Frontal cortex (tissue), 4 donors: ENCODE results near the gene KIF19. TPM values are rescaled to one million over a fixed set of nuclear protein-coding genes. Genes with fewer than 3 reads are reported as not detected.

Source experiments
- DNase-seq, 2 donors: peaks; one replicate each; pipeline ENCODE4 v3.0.0; 2012; ENCODE audit warnings: low spot score in 2 of 2
- FAIRE-seq: peaks from 2 replicates; lab custom pipeline; 2012; peaks lifted over from hg19 to GRCh38; lab: Jason Lieb, UNC
- total RNA-seq: library from RNA; depleted of rRNA; stranded (reverse); fragments of >200 nt; gene quantifications from one replicate; pipeline ENCODE4 v1.2.3, GENCODE V29; 2014
- donor health status: control.
- donor health status: control.
- donor health status: control.

KIF19 gene
- total RNA-seq, 1 donor from 2014 or later = not detected

DNA sequence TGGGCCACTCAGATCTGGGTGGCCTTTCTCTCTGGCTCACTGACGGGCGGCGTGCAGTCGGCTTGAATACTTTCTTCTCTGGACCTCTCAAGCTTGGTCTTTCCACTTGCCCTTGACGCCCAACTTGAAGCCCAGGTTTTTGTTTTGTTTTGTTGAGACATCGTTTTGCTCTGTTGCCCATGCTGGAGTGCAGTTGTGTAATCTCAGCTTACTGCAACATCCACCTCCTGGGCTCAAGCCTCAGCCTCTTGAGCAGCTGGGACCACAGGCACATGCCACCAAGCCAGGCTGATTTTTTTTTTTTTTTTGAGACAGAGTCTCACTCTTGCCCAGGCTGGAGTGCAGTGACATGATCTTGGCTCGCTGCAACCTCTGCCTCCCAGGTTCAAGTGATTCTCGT, 22.7 kb upstream of the KIF19 start:
- DNase-seq (no peak), FAIRE-seq (no peak)

DNA sequence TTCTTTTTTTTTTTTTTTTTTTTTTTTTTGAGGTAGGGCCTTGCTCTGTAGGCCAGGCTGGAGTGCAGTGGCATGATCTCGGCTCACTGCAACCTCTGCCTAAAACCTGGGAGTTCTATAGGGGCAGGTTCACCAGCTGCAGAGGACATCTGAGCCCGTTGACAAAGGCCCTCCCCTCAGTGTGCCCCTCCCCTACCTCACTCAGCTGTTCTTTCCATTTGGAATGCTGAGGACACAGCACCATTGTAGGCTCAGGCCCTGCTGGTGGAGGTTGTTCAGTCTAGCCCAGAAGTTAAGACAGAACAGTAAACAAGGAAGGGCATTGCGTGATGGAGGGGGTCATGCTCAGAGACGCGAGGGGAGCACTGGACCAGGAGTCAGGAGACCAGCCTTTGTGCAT, 21.8 kb upstream of the KIF19 start:
- FAIRE-seq (no peak), DNase-seq (no peak)

DNA sequence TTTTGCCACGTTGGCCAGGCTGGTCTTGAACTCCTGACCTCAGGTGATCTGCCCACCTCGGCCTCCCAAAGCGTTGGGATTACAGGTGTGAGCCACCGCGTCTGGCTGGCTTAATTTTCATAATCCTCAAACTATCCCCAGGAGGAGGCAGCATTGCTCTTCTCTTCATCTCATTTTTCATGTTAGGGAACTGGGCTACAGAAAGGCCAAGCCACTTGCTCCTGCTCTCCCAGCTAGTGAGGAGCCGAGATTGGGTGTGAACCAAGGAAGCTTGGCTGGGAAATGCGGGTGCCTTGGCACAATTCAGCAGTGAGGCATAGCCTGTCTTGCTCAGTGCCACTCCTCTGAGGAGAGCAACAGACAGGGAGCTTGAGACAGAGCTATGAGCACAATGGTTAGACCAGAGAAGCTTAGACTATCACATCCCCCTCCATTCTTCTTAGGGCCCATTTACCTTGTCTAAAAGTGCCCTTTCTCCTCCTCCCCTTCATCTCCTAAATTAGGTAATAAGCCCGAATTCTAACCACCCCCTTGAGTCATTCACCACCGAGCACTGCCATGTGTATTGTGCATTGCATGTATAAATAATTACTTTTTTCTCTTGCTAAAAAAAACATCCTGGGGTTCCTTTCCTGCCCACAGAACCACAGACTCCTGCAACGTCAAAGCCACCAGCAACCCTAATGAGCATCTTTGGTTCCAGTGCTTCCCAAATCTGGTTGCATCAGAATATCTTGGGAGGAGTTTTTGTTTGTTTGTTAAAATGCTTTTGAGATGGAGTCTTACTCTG, 20.0 kb upstream of the KIF19 start:
- DNase-seq (no peak), FAIRE-seq (no peak)

- no peak for FAIRE-seq
- DNase-seq = no peak
These were observed 17.8 kb upstream of the KIF19 start for GRCh38 chr17:74307984-74308773.

- FAIRE-seq (no peak), DNase-seq (no peak)
These were observed 16.1 kb upstream of the KIF19 start for GRCh38 chr17:74309902-74310301.

- no peak for FAIRE-seq
- DNase-seq = no peak
These were observed 11.1 kb upstream of the KIF19 start for GRCh38 chr17:74314877-74315276.

DNA sequence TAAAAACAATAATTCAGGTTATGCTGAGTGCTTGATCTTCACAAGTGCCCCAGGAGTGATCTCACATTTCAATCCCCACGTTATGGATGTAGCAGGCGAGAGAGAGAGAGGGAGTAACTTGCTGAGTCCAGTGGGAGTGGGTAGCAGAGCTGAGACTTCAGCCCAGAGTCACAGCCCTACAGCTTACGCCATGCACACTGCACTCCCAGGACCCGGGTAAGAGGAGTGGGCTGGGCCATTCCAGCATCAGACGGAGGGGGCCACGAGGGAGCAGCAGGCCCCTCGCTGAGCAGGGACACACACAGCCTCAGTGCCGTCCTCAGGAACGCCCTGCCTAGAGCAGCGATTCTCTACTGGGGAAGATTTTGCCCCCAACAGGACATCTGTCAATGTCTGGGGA, 9.8 kb upstream of the KIF19 start:
- DNase-seq = no peak

GRCh38 chr17:74317071-74317470, 9.0 kb upstream of the KIF19 start:
- no peak for DNase-seq
- no peak for FAIRE-seq

More for the DNA sequence above, 9.8 kb upstream of the KIF19 start:
- FAIRE-seq = no peak

DNA sequence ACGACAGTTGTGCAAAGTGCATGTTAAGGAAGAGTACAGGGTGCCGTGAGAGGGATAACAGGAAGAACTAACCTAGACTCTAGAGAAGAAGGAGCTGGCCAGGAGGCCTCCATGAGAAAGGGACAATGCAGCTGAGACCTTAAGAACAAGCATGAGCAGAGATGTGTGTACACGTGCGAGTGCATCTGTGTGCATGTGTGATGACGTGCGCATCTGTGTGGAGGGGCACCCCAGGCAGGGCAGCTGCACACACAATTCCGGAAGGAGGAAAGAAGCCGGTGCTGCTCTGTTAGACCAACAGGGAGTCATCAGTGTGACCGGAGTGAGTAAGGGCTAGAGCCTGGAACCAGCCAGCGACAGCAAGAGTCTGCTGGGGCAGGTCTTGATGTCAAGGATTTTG, 7.6 kb upstream of the KIF19 start:
- FAIRE-seq (no peak), DNase-seq (no peak)

- DNase-seq = no peak
- FAIRE-seq = no peak
These were observed 1.5 kb upstream of the KIF19 start for GRCh38 chr17:74324521-74324920.

GRCh38 chr17:74325376-74325742, 667 bp upstream of the KIF19 start:
- FAIRE-seq = no peak
- DNase-seq = peak in 1 of 2 donors; percentile 55

DNA sequence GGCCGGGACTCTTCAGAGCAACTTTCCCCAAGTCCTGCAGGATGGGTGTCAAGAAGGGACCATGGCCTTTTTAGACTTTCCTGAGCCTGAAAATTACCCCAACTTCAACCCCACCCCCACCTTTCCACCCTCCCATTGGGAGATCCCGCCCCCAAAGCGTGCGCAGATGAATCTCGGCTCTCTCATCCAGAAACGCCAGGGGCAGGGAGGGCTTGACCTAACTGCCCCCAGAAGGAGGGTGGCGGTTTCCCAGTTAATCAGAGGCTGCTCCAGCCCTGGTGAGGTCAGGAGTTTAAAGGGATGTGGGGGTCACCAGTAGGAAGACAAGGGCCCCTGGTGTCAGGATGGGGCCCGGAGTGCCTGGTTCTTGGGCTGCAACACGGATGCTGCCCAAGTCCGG, 480 bp downstream of the KIF19 start:
- FAIRE-seq = no peak
- no peak for DNase-seq

- DNase-seq (no peak), FAIRE-seq (no peak)
These were observed 2.5 kb downstream of the KIF19 start for GRCh38 chr17:74328487-74328886.

- DNase-seq (no peak), FAIRE-seq (no peak)
These were observed 3.4 kb downstream of the KIF19 start for GRCh38 chr17:74329378-74329777.

DNA sequence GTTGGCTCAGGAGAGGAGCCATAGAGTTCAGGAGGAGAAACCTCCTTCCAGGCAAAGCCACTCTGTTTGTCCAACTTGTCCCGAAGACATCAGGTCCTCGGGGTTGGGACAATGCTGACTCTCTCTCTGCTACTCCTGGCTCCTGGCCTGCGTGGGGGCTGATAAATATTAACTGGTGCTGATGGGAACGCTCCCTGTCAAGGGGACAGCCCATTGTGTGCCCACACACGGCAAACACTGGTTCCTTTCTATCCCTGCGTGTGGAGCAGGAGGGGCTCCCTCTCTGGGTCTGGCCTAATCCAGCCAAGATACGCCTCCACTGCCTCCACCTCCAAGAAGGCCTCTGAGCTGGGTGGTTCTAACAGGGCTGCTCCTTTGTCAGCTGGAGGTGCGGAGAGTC, 4.4 kb downstream of the KIF19 start:
- no peak for DNase-seq
- no peak for FAIRE-seq

GRCh38 chr17:74332017-74332650, 6.1 kb downstream of the KIF19 start:
- no peak for DNase-seq
- no peak for FAIRE-seq

GRCh38 chr17:74332763-74333283, 6.8 kb downstream of the KIF19 start:
- no peak for FAIRE-seq
- DNase-seq = no peak

DNA sequence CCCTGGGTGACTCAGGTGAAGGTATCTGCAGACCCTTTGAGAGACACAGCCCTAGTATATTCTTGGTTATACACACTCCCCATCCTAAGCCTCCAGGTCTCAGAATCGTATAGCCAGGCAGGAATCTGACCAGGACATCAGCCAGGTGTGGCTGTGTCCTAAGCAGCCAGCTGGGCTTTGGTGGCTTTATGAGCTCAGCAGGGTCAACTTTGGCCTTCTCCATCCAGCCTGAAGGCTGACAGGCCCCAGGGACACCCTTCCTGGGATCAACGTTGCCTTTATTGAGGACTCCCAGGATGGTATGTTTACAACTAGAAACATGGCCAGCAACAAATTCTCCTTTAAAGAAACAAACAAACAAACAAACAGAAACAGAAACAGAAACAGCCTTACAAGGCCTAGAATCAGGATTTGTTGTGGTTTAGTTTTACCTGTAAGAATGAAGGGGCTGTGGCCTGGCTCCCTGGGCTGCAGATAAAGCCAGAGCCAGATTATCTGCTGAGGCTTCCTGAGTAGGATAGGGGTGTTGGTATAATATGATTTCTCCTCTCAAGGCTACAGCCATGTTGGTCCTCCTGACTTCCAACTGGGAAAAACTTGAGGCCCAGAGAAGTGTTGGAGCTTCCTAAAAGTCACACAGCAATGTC, 8.5 kb downstream of the KIF19 start:
- FAIRE-seq (no peak), DNase-seq (no peak)

DNA sequence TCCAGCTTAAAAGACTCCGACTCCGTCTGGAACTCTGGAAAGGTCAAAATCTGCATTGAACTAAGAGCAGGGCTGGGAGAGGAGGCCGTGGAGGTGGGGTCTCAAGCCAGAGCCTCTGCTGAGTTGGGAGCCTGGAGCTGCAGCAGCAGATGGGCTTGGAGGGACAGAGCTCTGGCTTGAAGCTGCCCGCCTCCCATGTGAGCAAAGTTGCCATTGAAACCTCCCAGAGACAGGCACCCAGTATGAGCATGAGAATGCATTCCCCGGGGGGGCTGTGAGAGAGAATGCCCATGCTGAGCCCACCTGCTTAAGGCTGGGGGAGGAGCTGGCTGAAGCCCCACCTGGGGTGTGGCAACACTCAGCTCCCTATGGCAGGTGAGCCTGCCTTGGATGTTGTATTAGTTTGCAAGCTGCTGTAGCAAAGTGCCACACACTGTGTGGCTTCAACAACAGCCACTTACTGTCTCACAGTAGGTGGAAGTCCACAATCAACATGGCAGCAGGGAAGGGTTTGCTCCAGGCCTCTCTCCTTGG, 9.6 kb downstream of the KIF19 start:
- no peak for DNase-seq
- no peak for FAIRE-seq

DNA sequence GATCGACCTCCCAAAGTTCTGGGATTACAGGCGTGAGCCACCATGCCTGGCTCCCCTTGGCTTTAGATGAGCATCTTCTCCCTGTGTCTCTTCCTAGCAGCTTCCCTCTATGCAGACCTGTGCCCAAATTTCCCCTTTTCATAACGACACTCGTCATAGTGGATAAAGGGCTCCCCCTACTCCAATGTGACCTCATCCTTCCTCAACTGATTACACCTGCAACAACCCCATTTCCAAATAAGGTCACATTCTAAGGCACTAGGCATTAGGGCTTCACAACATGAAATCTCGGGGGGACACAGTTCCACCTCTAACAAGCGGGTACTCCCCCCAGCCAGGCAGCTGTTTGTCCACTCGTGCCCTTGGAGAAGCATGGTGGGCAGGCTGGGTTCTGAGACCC, 10.3 kb downstream of the KIF19 start:
- FAIRE-seq (no peak), DNase-seq (no peak)
